ENCODE measurements around the gene MOSPD3. TPM values are rescaled to one million over a fixed set of nuclear protein-coding genes. Genes with fewer than 3 reads are reported as not detected.

MOSPD3 gene
- total and polyA plus RNA-seq, 2 of the 13 experiments (the other 11 are each of a cell fraction or from before 2014, with no cell fraction given): 7.6 to 8.8 TPM

GRCh38 chr7:100568896-100569844 is 43.2 kb upstream of the MOSPD3 start (continued):
- no peak for TF ChIP-seq CEBPZ (IDR thresholded peaks at IDR 0.05; ENCODE audit: low read length)
- peak; percentile 90 for TF ChIP-seq CTCF (CRISPR knock-in tag; IDR thresholded peaks at IDR 0.05)
- TF ChIP-seq, protein P1, sequence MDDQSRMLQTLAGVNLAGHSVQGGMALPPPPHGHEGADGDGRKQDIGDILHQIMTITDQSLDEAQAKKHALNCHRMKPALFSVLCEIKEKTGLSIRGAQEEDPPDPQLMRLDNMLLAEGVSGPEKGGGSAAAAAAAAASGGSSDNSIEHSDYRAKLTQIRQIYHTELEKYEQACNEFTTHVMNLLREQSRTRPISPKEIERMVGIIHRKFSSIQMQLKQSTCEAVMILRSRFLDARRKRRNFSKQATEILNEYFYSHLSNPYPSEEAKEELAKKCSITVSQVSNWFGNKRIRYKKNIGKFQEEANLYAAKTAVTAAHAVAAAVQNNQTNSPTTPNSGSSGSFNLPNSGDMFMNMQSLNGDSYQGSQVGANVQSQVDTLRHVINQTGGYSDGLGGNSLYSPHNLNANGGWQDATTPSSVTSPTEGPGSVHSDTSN (CRISPR knock-in tag; IDR thresholded peaks at IDR 0.05; ENCODE audit: borderline replicate concordance): no peak
- TF ChIP-seq SALL2 (CRISPR knock-in tag; IDR thresholded peaks at IDR 0.05): peak; percentile 66; the same call in 1 of the 2 replicates
- TF ChIP-seq, protein P2, sequence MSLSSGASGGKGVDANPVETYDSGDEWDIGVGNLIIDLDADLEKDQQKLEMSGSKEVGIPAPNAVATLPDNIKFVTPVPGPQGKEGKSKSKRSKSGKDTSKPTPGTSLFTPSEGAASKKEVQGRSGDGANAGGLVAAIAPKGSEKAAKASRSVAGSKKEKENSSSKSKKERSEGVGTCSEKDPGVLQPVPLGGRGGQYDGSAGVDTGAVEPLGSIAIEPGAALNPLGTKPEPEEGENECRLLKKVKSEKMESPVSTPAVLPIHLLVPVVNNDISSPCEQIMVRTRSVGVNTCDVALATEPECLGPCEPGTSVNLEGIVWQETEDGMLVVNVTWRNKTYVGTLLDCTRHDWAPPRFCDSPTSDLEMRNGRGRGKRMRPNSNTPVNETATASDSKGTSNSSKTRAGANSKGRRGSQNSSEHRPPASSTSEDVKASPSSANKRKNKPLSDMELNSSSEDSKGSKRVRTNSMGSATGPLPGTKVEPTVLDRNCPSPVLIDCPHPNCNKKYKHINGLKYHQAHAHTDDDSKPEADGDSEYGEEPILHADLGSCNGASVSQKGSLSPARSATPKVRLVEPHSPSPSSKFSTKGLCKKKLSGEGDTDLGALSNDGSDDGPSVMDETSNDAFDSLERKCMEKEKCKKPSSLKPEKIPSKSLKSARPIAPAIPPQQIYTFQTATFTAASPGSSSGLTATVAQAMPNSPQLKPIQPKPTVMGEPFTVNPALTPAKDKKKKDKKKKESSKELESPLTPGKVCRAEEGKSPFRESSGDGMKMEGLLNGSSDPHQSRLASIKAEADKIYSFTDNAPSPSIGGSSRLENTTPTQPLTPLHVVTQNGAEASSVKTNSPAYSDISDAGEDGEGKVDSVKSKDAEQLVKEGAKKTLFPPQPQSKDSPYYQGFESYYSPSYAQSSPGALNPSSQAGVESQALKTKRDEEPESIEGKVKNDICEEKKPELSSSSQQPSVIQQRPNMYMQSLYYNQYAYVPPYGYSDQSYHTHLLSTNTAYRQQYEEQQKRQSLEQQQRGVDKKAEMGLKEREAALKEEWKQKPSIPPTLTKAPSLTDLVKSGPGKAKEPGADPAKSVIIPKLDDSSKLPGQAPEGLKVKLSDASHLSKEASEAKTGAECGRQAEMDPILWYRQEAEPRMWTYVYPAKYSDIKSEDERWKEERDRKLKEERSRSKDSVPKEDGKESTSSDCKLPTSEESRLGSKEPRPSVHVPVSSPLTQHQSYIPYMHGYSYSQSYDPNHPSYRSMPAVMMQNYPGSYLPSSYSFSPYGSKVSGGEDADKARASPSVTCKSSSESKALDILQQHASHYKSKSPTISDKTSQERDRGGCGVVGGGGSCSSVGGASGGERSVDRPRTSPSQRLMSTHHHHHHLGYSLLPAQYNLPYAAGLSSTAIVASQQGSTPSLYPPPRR (CRISPR knock-in tag; IDR thresholded peaks at IDR 0.05; ENCODE audit: borderline replicate concordance): peak; percentile 26; the same call in 1 of the 2 replicates
- no peak for TF ChIP-seq EZH2 (conservative IDR thresholded peaks at IDR 0.05; ENCODE audit: low read depth, low read length)
- no peak; the same call in none of the 2 replicates for TF ChIP-seq ZNF430 (CRISPR knock-in tag; IDR thresholded peaks at IDR 0.05)
- peak; percentile 44 for TF ChIP-seq NR2F6 (IDR thresholded peaks at IDR 0.05)
- TF ChIP-seq NR2F6 (CRISPR knock-in tag; IDR thresholded peaks at IDR 0.05): peak; percentile 55; the same call in 1 of the 2 replicates
- no peak for TF ChIP-seq MXD4 (CRISPR knock-in tag; IDR thresholded peaks at IDR 0.05)
- TF ChIP-seq SNAPC2 (CRISPR knock-in tag; IDR thresholded peaks at IDR 0.05): peak; percentile 73
- no peak for TF ChIP-seq ZNF343 (CRISPR knock-in tag; IDR thresholded peaks at IDR 0.05)
- TF ChIP-seq ZSCAN12 (CRISPR knock-in tag; IDR thresholded peaks at IDR 0.05): 0 out of 2 replicates have a peak, but pooled peaks have one; percentile 4
- TF ChIP-seq ZKSCAN8 (CRISPR knock-in tag; IDR thresholded peaks at IDR 0.05; ENCODE audit: borderline replicate concordance): no peak; the same call in 1 of the 2 replicates
- no peak for TF ChIP-seq KMT2A (CRISPR knock-in tag; IDR thresholded peaks at IDR 0.05)
